D721Med (cell line): ENCODE measurements around the gene RNASE8.

Experiments
- DNase-seq: peaks from one replicate; pipeline ENCODE4 v3.0.0; 2011; ENCODE audit warnings: low spot score; ENCODE audit not compliant: insufficient read length
- FAIRE-seq: peaks from 2 replicates; lab custom pipeline; 2011; peaks lifted over from hg19 to GRCh38; lab: Jason Lieb, UNC
- TF ChIP-seq, protein P1 (sequence below): IDR thresholded peaks from 2 replicates; pipeline ENCODE4 v1.5.1; 2012; ENCODE audit warnings: mild to moderate bottlenecking, control low read depth; ENCODE audit not compliant: insufficient read depth; ENCODE audit errors: missing control alignments

Gene RNASE8

DNA sequence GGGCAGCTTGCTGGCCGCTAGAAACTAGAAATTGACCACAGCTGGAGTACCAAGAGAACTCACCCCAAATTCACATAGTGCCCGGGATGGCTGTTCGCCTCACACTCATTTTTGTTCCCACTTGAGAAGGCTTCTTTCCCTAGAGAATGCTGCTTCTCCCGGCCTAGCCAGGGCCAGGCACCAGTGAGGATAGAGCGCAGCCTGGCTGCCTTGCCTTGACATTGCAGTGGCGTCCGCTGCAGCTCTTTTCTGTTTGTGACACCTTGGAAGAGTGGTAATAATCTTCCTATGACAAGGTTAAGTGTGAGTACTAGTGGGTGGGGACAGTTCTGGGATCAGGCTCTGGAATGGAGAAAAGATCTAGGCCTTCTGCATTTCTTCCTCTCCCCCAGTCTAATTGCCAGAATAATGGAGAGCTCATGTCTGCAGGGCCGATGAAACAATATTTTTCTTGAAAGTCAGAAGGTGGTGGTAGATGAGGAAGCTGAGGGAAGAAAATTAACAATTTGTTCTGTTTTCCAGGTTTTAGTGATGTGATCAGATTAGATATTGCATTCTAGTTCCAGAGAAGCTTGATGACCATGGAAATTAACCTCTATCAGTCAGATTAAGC, 46.9 kb downstream of the RNASE8 start:
- TF ChIP-seq, protein P1, sequence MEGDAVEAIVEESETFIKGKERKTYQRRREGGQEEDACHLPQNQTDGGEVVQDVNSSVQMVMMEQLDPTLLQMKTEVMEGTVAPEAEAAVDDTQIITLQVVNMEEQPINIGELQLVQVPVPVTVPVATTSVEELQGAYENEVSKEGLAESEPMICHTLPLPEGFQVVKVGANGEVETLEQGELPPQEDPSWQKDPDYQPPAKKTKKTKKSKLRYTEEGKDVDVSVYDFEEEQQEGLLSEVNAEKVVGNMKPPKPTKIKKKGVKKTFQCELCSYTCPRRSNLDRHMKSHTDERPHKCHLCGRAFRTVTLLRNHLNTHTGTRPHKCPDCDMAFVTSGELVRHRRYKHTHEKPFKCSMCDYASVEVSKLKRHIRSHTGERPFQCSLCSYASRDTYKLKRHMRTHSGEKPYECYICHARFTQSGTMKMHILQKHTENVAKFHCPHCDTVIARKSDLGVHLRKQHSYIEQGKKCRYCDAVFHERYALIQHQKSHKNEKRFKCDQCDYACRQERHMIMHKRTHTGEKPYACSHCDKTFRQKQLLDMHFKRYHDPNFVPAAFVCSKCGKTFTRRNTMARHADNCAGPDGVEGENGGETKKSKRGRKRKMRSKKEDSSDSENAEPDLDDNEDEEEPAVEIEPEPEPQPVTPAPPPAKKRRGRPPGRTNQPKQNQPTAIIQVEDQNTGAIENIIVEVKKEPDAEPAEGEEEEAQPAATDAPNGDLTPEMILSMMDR = peak; percentile 99
- FAIRE-seq = no peak
- DNase-seq = no peak

DNA sequence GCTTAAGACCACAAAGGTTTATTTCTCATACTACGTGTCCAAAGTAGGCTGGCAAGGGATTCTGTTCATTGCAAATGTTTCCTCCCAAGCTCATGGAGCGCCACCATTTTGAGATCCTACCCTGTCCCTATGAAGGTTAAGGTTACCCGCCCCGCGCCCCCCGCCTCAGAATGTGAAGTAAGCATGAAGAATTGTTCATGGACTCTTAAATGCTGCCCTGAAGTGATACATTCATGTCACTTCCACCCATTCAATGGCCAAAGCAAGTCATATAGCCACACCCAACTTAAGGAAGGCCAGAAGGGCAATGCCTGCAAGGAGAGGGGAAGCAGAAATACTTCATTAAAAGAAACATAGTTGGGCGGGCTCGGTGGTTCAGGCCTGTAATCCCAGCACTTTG, 47.5 kb downstream of the RNASE8 start:
- TF ChIP-seq, protein P1 = no peak
- no peak for FAIRE-seq
- no peak for DNase-seq

DNA sequence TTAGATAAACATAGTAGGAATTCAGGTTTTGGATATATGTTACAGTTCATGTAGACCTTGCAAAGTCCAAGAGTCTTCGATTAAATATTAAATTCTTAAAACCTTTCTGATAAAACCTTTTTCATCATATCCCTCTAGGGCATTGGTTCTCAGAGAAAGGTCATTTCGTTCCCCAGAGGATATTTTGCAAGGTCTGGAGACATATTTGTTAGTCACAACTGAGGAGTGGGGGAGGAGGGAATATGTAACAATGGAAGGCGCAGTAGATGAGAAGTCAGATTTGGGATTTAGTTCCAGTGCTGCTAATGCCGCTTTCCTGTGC, 48.5 kb downstream of the RNASE8 start:
- TF ChIP-seq, protein P1 = no peak
- no peak for DNase-seq
- no peak for FAIRE-seq

DNA sequence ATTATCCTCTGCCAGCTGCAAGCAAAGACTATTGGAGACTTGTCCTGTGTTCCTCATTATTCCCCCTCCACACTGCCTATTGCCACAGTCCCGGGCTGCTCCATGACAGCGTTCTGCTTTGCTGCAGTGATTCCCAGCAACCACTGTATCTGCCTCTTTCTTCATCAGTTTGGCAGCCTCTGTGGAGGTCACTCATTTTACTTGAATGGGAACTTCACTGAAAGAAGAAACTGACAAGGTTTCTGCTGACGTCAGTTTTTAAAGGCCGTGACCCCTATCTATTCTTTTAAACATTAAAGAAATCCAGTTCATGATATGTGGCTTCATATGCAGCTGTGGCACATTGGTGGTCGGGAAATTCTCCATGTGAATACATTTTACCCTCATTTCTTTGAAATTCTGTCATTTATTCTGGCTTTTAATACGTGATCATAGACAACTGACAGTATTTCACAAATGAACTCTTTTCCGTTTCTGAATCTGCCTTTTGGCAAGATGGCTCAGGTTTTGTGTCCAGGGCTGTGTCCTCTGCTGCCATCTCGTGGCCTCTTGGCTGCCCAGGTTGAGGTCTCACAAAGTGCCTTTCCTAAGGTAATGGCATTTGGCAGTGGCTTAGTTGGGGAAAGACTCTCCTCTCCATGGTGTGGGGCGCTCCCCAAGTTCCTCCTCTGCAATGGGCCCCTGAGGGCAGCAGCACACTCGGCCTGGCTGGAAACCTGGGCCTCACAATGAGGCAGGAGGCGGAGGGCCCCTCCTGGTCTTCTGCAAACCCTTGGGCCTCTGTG, 49.1 kb downstream of the RNASE8 start:
- FAIRE-seq (no peak), DNase-seq (no peak)
- TF ChIP-seq, protein P1 = peak; percentile 91

DNA sequence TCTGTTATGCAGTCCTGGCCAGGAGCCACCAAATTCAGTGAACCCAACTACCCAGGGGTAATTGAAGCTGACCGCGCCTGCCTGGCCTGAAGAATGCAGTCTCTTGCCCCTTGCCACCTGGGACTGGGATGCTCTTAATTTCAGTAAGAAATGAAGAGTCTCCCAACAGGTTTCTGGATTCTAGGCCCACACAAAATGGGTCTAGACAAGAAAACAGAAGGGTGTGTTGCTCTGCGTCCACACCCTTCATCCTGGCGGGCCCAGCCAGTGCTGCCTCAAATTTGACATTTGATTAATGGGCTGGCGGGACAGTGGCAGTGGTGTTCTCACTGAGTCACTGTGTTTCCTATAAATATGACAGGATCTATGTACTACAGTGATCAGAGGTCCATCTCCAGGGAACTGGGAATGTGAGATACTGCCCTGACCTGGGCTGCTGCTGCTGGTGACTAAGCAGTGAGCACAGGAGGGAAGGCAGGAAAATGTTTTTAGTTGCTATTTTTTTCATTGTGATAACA, 49.7 kb downstream of the RNASE8 start:
- DNase-seq = no peak
- TF ChIP-seq, protein P1 = no peak
- FAIRE-seq = no peak
